Measurements from ENCODE around the gene WRAP53.

The WRAP53 gene

GRCh38 chr17:7676533-7676932, 11.7 kb upstream of the WRAP53 start:
- peaks cover 13 to 46% (median 42%) of the 10 kb centered on the region in 4 experiments for H3K36me3 ChIP-seq (ENCODE audit: control insufficient read depth in 4 of 4, insufficient read depth in 4 of 4, low read length in 3 of 4)
- CTCF ChIA-PET = interaction anchor here (1.1 to 3.4 kb wide), 3 partner anchors 11 to 45 kb away, joined by 3 to 11 read pairs (median 3); partner anchors contain the start of gene TP53
- no peaks in the 10 kb centered on the region for H3K4me1 ChIP-seq (ENCODE audit: control extremely low read depth in 1 of 4, control insufficient read depth in 4 of 4, insufficient read depth in 4 of 4, low read length in 3 of 4)
- whole genome bisulfite sequencing (ENCODE audit: insufficient coverage) = 90% methylated on average over 2 of the region's 5 CpGs
- POLR2A ChIA-PET = no interaction called here
- no peak for DNase-seq
- H3K27me3 ChIP-seq (replicated peaks in 2 of 5; ENCODE audit: control insufficient read depth in 4 of 5, insufficient read depth in 5 of 5, low read length in 4 of 5) = no peaks in the 10 kb centered on the region
- peaks cover 0 to 11% (median 10%) of the 10 kb centered on the region in 5 experiments for H3K9me3 ChIP-seq (ENCODE audit: control extremely low read depth in 1 of 5, control insufficient read depth in 4 of 5, insufficient read depth in 2 of 5, low read depth in 1 of 5, low read length in 4 of 5)
- H3K27ac ChIP-seq (ENCODE audit: insufficient read depth in 1 of 2, low read depth in 1 of 2, low read length in 2 of 2, poor library complexity in 1 of 2, severe bottlenecking in 2 of 2) = no peak overlapping the region
- no peak overlapping the region for H3K4me3 ChIP-seq (ENCODE audit: control insufficient read depth in 1 of 7, extremely low read depth in 1 of 7, insufficient read depth in 4 of 7, low read depth in 2 of 7, low read length in 6 of 7)

GRCh38 chr17:7677388-7678067, 10.7 kb upstream of the WRAP53 start:
- H3K4me1 ChIP-seq (ENCODE audit: control extremely low read depth in 1 of 4, control insufficient read depth in 4 of 4, insufficient read depth in 4 of 4, low read length in 3 of 4) = no peaks in the 10 kb centered on the region
- H3K27me3 ChIP-seq (replicated peaks in 2 of 5; ENCODE audit: control insufficient read depth in 4 of 5, insufficient read depth in 5 of 5, low read length in 4 of 5) = no peaks in the 10 kb centered on the region
- 98% methylated on average over 10 of the region's 10 CpGs for WGBS (ENCODE audit: insufficient coverage)
- no peak overlapping the region for H3K4me3 ChIP-seq (ENCODE audit: control insufficient read depth in 1 of 7, extremely low read depth in 1 of 7, insufficient read depth in 4 of 7, low read depth in 2 of 7, low read length in 6 of 7)
- ChIA-PET CTCF (interaction anchor here (3.4 kb wide), 1 partner anchor 46 kb away, joined by 11 read pairs; no protein-coding TSS in a partner anchor), POLR2A (no interaction called here)
- no peak overlapping the region for H3K27ac ChIP-seq (ENCODE audit: insufficient read depth in 1 of 2, low read depth in 1 of 2, low read length in 2 of 2, poor library complexity in 1 of 2, severe bottlenecking in 2 of 2)
- peaks cover 0 to 11% (median 10%) of the 10 kb centered on the region in 5 experiments for H3K9me3 ChIP-seq (ENCODE audit: control extremely low read depth in 1 of 5, control insufficient read depth in 4 of 5, insufficient read depth in 2 of 5, low read depth in 1 of 5, low read length in 4 of 5)
- no peak for DNase-seq
- peaks cover 13 to 41% (median 38%) of the 10 kb centered on the region in 4 experiments for H3K36me3 ChIP-seq (ENCODE audit: control insufficient read depth in 4 of 4, insufficient read depth in 4 of 4, low read length in 3 of 4)

GRCh38 chr17:7684851-7685532, 3.3 kb upstream of the WRAP53 start:
- Histone ChIP-seq H3K9me3 (ENCODE audit: control extremely low read depth in 1 of 5, control insufficient read depth in 4 of 5, insufficient read depth in 2 of 5, low read depth in 1 of 5, low read length in 4 of 5) (no peaks in the 10 kb centered on the region), H3K27me3 (replicated peaks in 2 of 5; ENCODE audit: control insufficient read depth in 4 of 5, insufficient read depth in 5 of 5, low read length in 4 of 5) (no peaks in the 10 kb centered on the region), H3K4me3 (ENCODE audit: control insufficient read depth in 1 of 7, extremely low read depth in 1 of 7, insufficient read depth in 4 of 7, low read depth in 2 of 7, low read length in 6 of 7) (peak overlapping the region in 6 of 7 experiments; percentile 94 to 100 (median 100)), H3K27ac (ENCODE audit: insufficient read depth in 1 of 2, low read depth in 1 of 2, low read length in 2 of 2, poor library complexity in 1 of 2, severe bottlenecking in 2 of 2) (peak overlapping the region in 1 of 2 experiments; percentile 100), H3K36me3 (ENCODE audit: control insufficient read depth in 4 of 4, insufficient read depth in 4 of 4, low read length in 3 of 4) (peaks cover 0 to 14% (median 2%) of the 10 kb centered on the region in 4 experiments), H3K4me1 (ENCODE audit: control extremely low read depth in 1 of 4, control insufficient read depth in 4 of 4, insufficient read depth in 4 of 4, low read length in 3 of 4) (peaks cover 10 to 42% (median 34%) of the 10 kb centered on the region in 4 experiments)
- ChIA-PET POLR2A (no interaction called here), CTCF (interaction anchor here (1.2 to 6.4 kb wide), 5 partner anchors 12 to 65 kb away, joined by 3 to 91 read pairs (median 13); partner anchors contain the start of genes DNAH2 and SHBG)
- DNase-seq = no peak
- WGBS (ENCODE audit: insufficient coverage) = 81% methylated on average over 13 of the region's 15 CpGs

- CTCF ChIA-PET = interaction anchor here (0.6 to 6.4 kb wide), 10 partner anchors 12 to 230 kb away, joined by 3 to 91 read pairs (median 8); partner anchors contain the start of genes DNAH2, EFNB3 and SHBG
- 16% methylated on average over 41 of the region's 44 CpGs for WGBS (ENCODE audit: insufficient coverage)
- Histone ChIP-seq H3K4me3 (ENCODE audit: control insufficient read depth in 1 of 7, extremely low read depth in 1 of 7, insufficient read depth in 4 of 7, low read depth in 2 of 7, low read length in 6 of 7) (peak overlapping the region; percentile 39 to 100 (median 100)), H3K36me3 (ENCODE audit: control insufficient read depth in 4 of 4, insufficient read depth in 4 of 4, low read length in 3 of 4) (peaks cover 0 to 18% (median 2%) of the 10 kb centered on the region in 4 experiments), H3K4me1 (ENCODE audit: control extremely low read depth in 1 of 4, control insufficient read depth in 4 of 4, insufficient read depth in 4 of 4, low read length in 3 of 4) (peaks cover 10 to 42% (median 34%) of the 10 kb centered on the region in 4 experiments), H3K9me3 (ENCODE audit: control extremely low read depth in 1 of 5, control insufficient read depth in 4 of 5, insufficient read depth in 2 of 5, low read depth in 1 of 5, low read length in 4 of 5) (no peaks in the 10 kb centered on the region), H3K27ac (ENCODE audit: insufficient read depth in 1 of 2, low read depth in 1 of 2, low read length in 2 of 2, poor library complexity in 1 of 2, severe bottlenecking in 2 of 2) (peak overlapping the region; percentile 100), H3K27me3 (replicated peaks in 2 of 5; ENCODE audit: control insufficient read depth in 4 of 5, insufficient read depth in 5 of 5, low read length in 4 of 5) (no peaks in the 10 kb centered on the region)
- POLR2A ChIA-PET = interaction anchor here (0.6 to 1.7 kb wide), 12 partner anchors 18 to 288 kb away, joined by 3 to 11 read pairs (median 5); partner anchors contain the start of genes EFNB3, FXR2, SAT2 and SHBG
- peak; percentile 95 to 97 (median 97) for DNase-seq
Measured at GRCh38 chr17:7685533-7686221, 2.6 kb upstream of the WRAP53 start.

GRCh38 chr17:7686222-7687071, 1.8 kb upstream of the WRAP53 start:
- 0% methylated on average over 21 of the region's 30 CpGs for WGBS (ENCODE audit: insufficient coverage)
- Histone ChIP-seq H3K4me1 (ENCODE audit: control extremely low read depth in 1 of 4, control insufficient read depth in 4 of 4, insufficient read depth in 4 of 4, low read length in 3 of 4) (peaks cover 10 to 42% (median 34%) of the 10 kb centered on the region in 4 experiments), H3K4me3 (ENCODE audit: control insufficient read depth in 1 of 7, extremely low read depth in 1 of 7, insufficient read depth in 4 of 7, low read depth in 2 of 7, low read length in 6 of 7) (peak overlapping the region; percentile 94 to 100 (median 100)), H3K27ac (ENCODE audit: insufficient read depth in 1 of 2, low read depth in 1 of 2, low read length in 2 of 2, poor library complexity in 1 of 2, severe bottlenecking in 2 of 2) (peak overlapping the region; percentile 100), H3K9me3 (ENCODE audit: control extremely low read depth in 1 of 5, control insufficient read depth in 4 of 5, insufficient read depth in 2 of 5, low read depth in 1 of 5, low read length in 4 of 5) (no peaks in the 10 kb centered on the region), H3K36me3 (ENCODE audit: control insufficient read depth in 4 of 4, insufficient read depth in 4 of 4, low read length in 3 of 4) (peaks cover 0 to 18% (median 3%) of the 10 kb centered on the region in 4 experiments), H3K27me3 (replicated peaks in 2 of 5; ENCODE audit: control insufficient read depth in 4 of 5, insufficient read depth in 5 of 5, low read length in 4 of 5) (no peaks in the 10 kb centered on the region)
- ChIA-PET CTCF (interaction anchor here (0.6 to 6.4 kb wide), 21 partner anchors 13 to 857 kb away, joined by 3 to 91 read pairs (median 5); partner anchors contain the start of genes DNAH2, EFNB3, SAT2 and SHBG), POLR2A (interaction anchor here (0.6 to 1.7 kb wide), 15 partner anchors 17 to 287 kb away, joined by 3 to 11 read pairs (median 4); partner anchors contain the start of genes ATP1B2, DNAH2, EFNB3 and FXR2)
- peak; percentile 91 to 93 (median 93) for DNase-seq
